ENCODE results near the gene SND1.

DNA sequence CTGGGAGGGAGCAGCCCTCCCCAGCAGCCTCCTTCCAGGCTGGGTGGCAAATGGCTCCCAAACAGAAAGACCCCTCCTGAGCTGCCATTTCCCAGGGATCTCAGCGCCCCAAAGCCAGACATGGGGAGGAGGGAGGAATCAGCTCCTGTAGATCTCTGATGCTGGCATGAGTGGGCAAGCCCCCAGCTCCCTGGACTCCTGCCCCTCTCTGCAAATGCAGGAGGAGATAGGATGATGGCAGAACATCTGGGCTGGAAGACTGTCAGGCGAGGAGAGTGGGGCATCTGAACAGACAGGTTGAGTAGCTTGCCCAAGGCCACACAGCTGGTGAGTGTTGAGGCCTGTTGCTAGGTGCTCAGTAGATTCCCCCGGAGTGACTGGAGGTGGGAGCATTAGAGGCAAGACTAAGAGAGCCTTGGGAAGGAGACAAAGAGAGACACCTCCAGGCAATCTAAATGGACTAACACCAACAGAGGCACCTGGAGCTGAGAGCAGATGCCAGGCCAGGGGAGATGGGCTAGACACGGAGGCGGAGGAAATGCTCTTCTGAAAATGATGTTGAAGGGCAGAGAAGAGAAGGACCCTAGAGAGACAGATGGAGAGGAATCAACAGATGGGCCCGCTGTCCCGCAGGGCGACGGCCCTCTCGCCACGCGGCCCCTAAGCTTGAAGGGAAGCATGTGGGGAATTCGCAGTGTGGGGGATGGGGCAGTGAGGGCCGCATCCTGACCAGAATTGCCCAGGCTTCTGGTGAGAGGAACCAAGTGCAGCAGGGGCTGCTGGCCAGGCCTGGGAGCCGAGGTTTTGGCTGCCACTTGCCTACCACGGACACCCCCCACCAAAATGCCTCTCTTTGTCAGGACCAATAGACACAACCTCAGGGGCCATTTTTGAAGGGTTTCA, 464.1 kb downstream of the SND1 start:
- TF ChIP-seq, protein P1, sequence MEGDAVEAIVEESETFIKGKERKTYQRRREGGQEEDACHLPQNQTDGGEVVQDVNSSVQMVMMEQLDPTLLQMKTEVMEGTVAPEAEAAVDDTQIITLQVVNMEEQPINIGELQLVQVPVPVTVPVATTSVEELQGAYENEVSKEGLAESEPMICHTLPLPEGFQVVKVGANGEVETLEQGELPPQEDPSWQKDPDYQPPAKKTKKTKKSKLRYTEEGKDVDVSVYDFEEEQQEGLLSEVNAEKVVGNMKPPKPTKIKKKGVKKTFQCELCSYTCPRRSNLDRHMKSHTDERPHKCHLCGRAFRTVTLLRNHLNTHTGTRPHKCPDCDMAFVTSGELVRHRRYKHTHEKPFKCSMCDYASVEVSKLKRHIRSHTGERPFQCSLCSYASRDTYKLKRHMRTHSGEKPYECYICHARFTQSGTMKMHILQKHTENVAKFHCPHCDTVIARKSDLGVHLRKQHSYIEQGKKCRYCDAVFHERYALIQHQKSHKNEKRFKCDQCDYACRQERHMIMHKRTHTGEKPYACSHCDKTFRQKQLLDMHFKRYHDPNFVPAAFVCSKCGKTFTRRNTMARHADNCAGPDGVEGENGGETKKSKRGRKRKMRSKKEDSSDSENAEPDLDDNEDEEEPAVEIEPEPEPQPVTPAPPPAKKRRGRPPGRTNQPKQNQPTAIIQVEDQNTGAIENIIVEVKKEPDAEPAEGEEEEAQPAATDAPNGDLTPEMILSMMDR (IDR thresholded peaks at IDR 0.05 in 8 of 11, conservative IDR thresholded peaks at IDR 0.05 in 3 of 11) = no peak
- no peak for TF ChIP-seq POLR2A (IDR thresholded peaks at IDR 0.05)
